OCI-M2 (cell line): Measurements from ENCODE around the gene GLUD1.
"Not testable (repeated sequence)": the region's sequence is repeated elsewhere in the genome, so short reads cannot be mapped to it uniquely, and the experiment has no call there.

ENCODE experiments used
- DNase-seq: peaks from one replicate; lab custom pipeline; 2025; ENCODE audit not compliant: unreplicated experiment; lab: John Stamatoyannopoulos, UW

GLUD1 gene

DNA sequence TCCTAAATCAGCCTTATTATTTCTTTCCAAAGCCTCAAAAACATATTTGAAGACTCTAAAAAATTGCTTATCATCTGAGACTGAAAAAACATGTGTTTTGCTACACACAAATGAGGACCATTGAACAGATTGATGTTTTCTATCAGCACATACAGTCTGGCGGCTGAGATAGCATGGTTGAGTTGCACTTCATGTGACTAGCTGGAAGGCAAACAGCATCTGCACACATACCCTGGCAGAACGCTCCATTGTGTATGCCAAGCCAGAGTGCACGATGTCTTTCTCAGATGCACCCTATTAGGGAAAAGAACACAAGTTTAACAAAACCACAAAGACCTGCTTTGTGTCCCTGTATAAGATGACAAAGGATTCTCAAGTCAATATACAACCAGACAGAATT, 41.5 kb downstream of the GLUD1 start:
- no peak for DNase-seq

DNA sequence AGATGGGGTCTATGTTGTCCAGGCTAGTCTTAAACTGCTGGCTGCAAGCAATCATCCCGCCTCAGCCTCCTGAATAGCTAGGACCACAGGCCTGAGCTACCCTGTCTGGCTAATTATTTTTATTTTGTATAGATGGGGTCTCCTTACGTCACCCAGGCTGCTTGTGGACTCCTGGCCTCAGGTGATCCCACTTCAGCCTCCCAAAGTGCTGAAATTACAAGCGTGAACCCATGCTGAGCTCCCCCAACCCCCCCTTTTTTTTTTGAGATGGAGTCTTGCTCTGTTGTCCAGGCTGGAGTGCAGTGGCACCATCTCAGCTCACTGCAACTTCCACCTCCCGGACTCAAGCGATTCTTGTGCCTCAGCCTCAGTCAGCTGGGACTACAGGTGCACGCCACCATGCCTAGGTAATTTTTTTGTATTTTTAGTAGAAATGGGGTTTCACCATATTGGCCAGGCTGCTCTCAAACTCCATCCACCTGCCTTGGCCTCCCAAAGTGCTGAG, 49.2 kb downstream of the GLUD1 start:
- DNase-seq, result no peak

DNA sequence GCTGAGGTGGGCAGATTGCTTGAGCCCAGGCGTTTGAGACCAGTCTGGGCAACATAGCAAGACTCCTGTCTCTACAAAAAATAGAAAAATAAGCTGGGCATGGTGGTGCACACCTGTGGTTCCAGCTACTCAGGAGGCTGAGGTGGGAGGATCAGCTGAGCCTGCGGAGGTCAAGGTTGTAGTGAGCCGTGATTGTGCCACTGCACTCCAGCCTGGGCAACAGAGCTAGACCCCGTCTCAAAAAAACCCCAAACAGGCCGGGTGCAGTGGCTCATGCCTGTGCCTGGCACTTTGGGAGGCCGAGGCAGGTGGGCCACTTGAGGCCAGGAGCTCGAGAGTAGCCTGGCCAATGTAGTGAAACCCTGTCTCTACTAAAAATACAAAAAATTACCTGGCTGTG, 51.1 kb downstream of the GLUD1 start:
- not testable (repeated sequence) for DNase-seq

DNA sequence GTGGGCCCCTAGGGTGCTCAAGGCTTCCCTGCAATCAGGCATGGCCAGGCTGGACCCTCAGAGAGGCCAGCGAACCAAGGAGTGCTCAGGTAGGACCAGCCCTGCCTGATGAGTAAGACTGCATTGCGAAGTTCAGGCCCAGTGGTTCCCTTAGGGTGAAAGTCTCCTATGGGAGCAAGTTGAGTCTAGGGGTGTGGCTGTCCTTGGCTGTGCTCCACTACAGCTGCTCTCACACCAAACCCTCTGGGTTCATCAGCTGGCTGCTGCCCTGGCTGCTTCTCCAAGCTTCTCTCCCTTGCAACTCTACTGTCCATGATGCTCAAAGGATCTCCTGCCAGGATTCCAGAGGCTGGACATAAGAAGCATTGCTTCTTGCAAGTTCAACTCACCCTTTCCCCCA, 55.9 kb downstream of the GLUD1 start:
- DNase-seq, result no peak

DNA sequence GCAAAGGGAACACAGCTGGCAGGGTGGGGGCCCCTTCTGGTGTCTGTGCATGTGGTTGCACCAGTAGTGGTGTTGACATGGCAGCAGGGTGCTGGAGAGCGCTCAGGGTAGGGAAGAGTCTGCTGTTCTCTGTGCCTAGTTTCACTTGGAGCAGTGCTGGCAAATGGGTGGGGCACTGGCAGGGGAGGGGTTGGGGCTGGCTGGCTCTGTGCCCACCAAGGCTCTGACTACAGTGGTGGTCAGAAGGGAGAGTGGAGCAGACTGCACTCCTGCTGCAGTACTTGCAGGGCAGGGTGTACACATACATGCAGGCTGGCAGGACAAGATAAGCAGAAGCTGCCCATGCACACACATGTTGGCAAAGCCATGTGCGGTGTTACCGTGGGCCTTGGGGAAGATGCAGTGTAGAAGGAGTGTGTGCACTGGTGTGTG, 56.3 kb downstream of the GLUD1 start:
- no peak for DNase-seq

DNA sequence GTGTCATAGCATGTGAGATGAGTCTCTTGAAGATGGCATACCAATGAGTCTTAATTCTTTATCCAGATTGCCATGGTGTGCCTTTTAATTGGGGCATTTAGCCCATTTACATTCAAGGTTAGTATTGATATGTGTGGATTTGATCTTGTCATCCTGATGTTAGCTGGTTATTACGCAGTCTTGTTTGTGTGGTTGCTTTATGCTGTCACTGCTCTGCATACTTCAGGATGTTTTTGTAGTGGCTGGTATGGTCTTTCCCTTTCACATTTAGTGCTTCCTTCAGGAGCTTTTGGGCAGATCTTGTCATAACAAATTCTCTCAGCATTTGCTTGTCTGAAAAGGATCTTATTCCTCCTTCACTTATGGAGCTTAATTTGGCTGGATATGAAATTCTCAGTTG, 58.0 kb downstream of the GLUD1 start:
- no peak for DNase-seq

DNA sequence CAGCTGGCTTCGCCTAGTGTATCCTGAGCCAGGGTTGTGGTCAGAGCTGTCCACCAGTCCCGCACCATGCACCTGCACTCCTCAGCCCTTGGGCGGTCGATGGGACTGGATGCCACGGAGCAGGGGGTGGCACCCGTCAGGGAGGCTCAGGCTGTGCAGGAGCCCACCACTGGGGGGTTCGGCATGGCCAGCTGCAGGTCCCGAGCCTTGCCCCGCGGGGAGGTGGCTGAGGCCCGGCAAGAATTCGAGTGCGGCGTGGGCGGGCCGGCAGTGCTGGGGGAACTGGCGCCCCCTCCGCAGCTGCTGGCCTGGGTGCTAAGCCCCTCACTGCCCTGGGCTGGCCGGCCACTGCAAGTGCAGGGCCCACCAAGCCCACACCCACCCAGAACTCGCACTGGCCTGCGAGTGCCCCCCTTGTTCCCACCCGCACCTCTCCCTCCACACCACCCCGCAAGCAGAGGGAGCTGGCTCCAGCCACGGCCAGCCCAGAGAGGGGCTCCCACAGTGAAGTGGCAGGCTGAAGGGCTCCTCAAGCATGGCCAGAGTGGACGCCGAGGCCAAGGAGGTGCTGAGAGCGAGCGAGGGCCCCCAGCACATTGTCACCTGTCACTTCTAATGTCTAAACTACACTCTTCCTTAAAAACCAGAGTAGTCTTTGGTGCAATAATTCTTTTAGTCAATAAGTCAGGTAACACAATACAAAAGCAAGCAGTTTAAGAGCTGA, 63.6 kb downstream of the GLUD1 start:
- no peak for DNase-seq

DNA sequence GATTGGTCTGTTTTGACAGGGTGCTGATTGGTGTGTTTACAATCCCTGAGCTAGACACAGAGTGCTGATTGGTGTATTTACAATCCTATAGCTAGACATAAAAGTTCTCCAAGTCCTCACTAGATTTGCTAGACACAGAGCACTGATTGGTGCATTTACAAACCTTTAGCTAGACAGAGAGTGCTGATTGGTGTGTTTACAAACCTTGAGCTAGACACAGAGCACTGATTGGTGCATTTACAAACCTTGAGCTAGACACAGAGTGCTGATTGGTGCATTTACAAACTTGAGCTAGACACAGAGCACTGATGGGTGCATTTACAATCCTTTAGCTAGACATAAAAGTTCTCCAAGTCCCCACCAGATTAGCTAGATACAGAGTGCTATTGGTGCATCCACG, 64.2 kb downstream of the GLUD1 start:
- not testable (repeated sequence) for DNase-seq

DNA sequence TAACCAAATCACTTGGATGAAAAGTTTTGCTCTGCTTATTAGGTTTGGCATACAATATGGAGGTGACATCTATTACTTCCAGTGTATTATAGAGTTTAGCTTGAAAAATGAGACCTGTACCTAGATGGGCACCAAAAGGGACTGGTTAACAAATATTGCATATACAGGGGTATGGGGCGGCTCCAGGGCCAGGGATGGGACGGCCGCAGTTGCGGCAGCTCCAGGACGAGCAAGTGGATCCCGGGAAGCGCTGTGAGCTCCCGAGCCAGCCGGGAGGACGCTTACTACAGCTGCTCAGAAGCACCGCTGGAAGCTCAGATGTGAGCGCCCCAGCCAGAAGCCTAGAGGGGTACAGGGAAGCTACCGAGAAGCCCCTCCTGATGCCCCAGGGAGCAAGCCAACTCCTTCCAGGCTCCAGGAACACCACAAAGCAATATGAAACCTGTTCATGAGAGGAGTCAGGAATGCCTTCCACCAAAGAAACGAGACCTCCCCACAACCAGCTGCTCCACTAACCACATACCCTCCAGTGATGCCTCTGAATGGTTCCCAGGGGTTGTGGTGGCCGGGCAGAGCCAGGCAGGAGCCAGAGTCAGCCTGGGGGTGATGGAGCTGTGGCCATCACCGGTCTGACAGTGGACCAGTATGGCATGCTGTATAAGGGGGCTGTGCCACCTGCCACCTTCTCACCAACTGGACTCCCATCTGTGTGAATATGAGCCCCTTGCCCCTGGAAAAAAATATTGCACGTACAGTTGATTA, 67.7 kb downstream of the GLUD1 start:
- not testable (repeated sequence) for DNase-seq

DNA sequence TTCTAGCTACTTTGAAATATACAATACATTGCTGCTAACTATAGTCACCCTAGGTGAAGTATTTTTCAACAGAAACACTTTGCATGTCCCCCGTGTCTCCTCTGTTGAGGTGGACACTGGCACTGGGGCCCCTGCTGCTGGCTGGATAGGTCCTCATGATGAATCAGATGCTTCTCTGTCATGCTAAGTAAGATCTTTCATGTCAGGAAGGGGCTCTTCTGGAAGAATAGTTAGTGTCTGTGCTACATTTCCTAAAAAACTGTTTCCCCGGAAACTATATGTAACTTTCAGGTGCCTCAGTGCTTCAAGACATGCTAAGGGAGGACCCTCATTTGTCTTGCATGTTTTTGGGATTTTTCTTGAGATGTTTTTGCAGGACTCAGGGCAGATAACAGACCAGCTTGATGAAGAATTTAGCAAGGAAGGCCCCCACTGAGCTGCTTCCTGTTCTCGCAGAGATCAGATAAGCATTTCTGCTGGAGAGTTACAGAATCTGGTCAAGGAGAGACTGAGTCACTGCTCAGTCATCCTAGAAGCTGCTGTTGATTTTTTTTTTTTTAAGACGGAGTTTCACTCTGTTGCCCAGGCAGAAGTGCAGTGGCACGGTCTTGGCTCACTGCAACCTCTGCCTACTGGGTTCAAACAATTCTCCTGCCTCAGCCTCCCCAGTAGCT, 69.2 kb downstream of the GLUD1 start:
- not testable (repeated sequence) for DNase-seq

DNA sequence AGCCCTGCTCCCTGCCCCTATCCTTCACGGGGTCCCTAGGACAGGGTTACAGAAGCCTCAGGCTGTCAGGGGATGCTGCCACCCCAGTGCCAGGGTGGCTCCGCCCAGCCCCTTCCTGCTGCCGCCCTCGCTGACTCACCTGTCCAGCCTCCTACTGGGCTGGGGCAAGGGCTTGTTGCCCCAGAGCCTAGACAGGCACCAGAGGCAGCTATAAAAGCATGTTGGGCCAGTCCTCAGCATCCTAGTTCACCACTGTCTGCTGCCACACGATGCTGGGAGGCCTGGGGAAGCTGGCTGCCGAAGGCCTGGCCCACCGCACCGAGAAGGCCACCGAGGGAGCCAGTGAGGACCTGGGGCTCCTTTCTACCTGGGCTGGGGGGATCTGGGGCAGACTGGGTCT, 74.6 kb downstream of the GLUD1 start, which contains the start of gene FAM25A:
Gene FAM25A, plus strand, starts transcription at position 239 of the 400 bp plus-strand sequence. Its CDS starts 31 bp downstream, at position 270.
- not testable (repeated sequence) for DNase-seq

DNA sequence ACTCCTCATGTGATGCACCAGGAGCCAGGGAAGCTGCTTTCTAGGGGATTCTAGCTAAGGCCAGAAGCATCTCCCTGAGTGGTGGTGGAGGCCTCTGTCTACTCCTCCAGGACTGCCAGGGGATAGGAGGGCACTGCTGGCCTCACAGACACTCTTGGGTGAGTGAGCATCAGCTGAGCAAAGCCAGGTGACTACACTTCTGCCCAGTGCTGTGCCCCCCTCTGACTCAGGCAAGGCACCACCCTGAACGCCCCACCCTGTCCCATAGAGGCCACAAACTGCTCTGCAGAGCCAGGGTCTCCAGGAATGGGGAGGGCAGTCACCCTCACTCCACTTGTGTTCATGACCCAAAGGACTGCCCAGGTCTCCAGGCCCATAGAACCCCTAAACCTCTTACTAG, 75.1 kb downstream of the GLUD1 start:
- not testable (repeated sequence) for DNase-seq

DNA sequence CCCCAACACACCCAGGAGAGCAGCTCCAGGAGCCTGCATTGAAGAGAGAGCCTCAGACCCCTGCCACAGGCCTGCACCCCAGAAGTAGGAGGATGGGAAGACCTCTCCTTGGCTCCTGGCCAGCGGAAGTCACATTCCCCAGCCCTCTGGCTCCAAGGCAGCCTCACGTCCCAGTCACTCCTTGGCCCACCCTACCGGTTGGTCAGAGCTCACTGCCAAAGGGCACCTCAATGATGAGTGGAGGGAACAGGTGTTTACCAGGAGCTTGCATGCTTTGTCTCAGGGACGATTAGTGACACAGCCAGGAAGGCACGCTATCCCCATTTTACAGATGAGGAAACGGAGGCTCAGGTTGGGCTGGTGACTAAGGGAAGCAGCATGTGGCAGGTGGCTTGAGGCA, 75.6 kb downstream of the GLUD1 start:
- DNase-seq, result not testable (repeated sequence)

DNA sequence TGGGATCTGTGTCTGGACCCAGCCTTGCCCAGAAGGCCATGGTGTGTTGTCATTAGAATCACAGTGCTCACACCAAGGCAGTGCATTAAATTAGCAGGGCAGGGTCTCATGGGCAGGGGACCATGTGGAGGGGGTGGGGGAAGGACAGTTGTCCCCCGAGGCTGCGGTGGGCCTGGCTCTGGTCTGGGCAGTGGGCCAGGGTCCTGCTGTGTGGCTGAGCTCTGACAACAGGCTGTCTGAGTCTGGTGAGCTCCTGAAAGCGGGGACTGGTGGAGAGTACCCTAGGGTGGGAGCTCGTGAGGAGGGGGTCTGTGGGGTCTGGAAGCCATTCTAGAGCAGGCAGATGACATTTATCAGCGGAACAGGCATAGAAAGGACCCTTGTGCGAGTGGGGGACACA, 76.5 kb downstream of the GLUD1 start:
- DNase-seq, result not testable (repeated sequence)

DNA sequence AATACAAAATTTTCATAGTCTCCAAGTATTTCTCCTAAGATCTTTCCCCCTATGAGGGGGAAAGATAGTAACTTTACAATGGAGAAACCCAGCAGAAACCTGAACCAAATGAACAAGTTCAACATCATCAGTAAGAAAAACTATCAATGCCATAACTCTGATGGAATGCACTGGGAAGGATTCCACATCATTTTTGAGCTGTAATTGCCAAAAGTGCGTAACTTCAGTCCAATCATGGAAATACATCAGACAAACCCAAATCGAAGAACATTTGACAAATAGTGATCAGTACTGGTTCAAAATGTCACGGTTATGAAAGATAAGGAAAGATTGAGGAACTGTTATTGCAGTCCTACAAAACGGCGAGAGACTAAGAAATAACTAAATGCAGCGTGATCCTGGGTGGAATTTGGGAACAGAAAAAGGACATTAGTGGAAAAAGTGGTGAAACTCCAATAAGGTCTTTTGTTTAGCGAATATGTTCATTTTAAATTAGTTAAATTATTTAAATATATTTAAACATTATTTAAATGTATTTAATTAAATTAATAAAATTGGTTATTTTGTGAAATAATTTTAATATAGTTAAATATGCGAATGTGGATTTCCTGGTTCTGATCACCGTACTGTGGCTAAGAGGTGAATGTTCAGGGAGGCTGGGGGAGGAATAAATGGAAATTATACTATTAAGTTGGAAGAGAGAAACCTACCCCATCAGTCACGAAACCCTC, 79.5 kb downstream of the GLUD1 start:
- DNase-seq, result not testable (repeated sequence)

DNA sequence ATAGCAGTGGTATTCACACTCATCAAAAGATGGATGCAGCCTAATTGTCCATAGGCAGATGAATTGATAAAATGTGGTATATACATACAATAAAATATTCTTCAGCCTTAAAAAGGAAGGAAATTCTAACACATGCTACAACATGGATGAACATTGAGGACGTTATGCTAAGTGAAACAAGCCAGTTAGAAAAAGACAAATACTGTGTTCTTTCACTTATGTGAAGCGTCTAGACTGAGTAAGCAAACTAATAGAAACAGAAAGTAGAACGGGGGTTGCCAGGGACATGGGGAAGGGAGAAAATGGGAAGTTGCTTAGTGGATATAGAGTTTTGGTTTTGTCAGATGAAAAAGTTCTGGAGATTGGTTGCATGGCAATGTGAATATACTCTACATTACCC, 81.1 kb downstream of the GLUD1 start:
- DNase-seq, result not testable (repeated sequence)

DNA sequence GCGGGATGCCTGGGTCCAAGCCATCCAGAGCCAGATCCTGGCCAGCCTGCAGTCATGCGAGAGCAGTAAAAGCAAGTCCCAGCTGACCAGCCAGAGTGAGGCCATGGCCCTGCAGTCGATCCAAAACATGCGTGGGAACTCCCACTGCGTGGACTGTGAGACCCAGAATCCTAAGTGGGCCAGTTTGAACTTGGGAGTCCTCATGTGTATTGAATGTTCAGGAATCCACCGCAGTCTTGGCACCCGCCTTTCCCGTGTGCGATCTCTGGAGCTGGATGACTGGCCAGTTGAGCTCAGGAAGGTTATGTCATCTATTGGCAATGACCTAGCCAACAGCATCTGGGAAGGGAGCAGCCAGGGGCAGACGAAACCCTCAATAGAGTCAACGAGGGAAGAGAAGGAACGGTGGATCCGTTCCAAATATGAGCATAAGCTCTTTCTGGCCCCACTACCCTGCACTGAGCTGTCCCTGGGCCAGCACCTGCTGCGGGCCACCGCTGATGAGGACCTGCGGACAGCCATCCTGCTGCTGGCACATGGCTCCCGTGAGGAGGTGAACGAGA, 85.4 kb downstream of the GLUD1 start:
- not testable (repeated sequence) for DNase-seq

DNA sequence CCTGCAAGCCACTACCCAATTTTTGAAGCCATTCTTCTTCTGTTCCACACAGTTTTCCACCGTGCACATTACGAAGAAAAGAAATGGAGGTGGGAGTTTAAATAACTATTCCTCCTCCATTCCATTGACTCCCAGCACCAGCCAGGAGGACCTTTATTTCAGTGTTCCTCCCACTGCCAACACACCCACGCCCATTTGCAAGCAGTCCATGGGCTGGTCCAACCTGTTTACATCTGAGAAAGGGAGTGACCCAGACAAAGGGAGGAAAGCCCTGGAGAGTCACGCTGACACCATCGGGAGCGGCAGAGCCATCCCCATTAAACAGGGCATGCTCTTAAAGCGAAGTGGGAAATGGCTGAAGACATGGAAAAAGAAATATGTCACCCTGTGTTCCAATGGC, 86.3 kb downstream of the GLUD1 start:
- not testable (repeated sequence) for DNase-seq

DNA sequence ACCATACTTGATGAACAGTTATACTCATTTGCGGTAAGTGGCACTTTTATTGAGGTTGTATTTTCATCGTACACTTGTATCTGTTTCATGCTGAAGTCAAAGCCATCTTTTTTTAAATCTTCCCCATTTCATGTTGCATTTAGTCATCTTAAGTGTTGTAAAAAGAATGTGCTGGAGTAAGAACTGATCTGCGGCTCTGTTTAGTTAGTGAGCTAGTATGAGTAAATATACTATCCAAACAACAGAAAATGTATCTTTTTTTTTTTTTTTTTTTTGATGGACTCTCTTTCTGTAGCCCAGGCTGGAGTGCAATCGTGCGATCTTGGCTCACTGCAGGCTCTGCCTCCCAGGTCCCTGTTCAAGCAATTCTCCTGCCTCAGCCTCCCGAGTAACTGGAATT, 87.0 kb downstream of the GLUD1 start:
- DNase-seq, result not testable (repeated sequence)

DNA sequence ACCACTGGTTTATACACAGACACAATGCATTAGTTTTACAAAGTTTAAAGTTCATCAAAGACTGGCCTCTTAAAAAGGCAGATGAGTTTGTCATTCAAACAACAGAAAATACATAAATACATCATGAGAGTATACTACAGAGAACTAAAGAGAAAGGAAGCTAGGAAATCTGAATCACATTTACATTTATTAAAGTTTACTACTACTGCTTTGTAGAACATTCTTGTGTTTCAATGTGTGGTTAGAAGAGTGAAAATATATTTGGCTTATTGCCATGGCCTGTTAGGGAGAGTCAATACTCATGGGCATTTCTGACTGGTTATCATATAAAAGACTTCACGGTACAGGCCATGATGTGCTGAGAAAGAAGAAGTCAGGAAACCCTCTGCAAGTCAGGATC, 87.5 kb downstream of the GLUD1 start:
- not testable (repeated sequence) for DNase-seq
